ENCODE data around the gene NLRP4. TPM values are rescaled to one million over a fixed set of nuclear protein-coding genes. Genes with fewer than 3 reads are reported as not detected.

The NLRP4 gene
- total and polyA plus RNA-seq, 2 of the 8 experiments (the other 6 are each of a cell fraction or from before 2014, with no cell fraction given) = not detected

GRCh38 chr19:55802281-55802680 lies 34.1 kb upstream of the NLRP4 start:
- H2BK15ac ChIP-seq (ENCODE audit: low read length) = no peak overlapping the region
- ChIA-PET CTCF (ENCODE audit: partially characterized antibody) (no interaction called here), POLR2A (ENCODE audit: partially characterized antibody) (no interaction called here)
- FAIRE-seq (no peak), DNase-seq (ENCODE audit: low read depth in 1 of 2, low spot score in 2 of 2) (no peak)
- H3K9me3 ChIP-seq (ENCODE audit: insufficient read depth in 2 of 2, low read depth in 1 of 2, low read length in 1 of 2) = peaks cover 70 to 82% of the 10 kb centered on the region in 2 experiments
- H2AK5ac ChIP-seq (ENCODE audit: low read depth, low read length) = no peak overlapping the region
- no peak overlapping the region for H2BK120ac ChIP-seq (replicated peaks; ENCODE audit: low read depth, low read length)
- no peak overlapping the region for H4K5ac ChIP-seq (ENCODE audit: insufficient read length, low read depth, low read length)
- WGBS, 2 experiments (ENCODE audit: extremely low coverage in 1 of 2, insufficient coverage in 1 of 2, insufficient read length in 1 of 2, insufficient replicate concordance in 2 of 2, low coverage in 1 of 2, low lambda C conversion rate in 2 of 2, missing lambda C conversion rate in 1 of 2) = 75% methylated on average over 2 of the region's 2 CpGs; no CpG with 5 or more reads in 1 of the 2 experiments
- no peak overlapping the region for H2BK12ac ChIP-seq (ENCODE audit: low read depth, low read length)
- H3K36me3 ChIP-seq (ENCODE audit: control insufficient read depth in 2 of 4, insufficient read depth in 4 of 4, low read length in 3 of 4) = no peaks in the 10 kb centered on the region
- peaks cover 0 to 1% (median 0%) of the 10 kb centered on the region in 4 experiments; a peak in 1 of 7 replicates for H3K27me3 ChIP-seq (replicated peaks in 1 of 4; ENCODE audit: control insufficient read depth in 3 of 4, extremely low read depth in 1 of 4, insufficient read depth in 3 of 4, low read length in 3 of 4)
- no peak overlapping the region for H3K4me3 ChIP-seq (ENCODE audit: extremely low read depth in 1 of 4, insufficient read depth in 2 of 4, low read depth in 3 of 4, low read length in 4 of 4)
- no peaks in the 10 kb centered on the region for H4K20me1 ChIP-seq (replicated peaks in 1 of 2; ENCODE audit: control insufficient read depth in 1 of 2, insufficient read depth in 2 of 2, low read length in 2 of 2)
- H3K56ac ChIP-seq (replicated peaks; ENCODE audit: insufficient read length, low read depth, low read length) = no peak overlapping the region
- no peak overlapping the region for H2AFZ ChIP-seq (ENCODE audit: low read length)
- H4K91ac ChIP-seq (replicated peaks; ENCODE audit: insufficient read length, low read length) = no peak overlapping the region
- H3K4me1 ChIP-seq (replicated peaks in 1 of 4; ENCODE audit: control insufficient read depth in 3 of 4, insufficient read depth in 4 of 4, low read length in 3 of 4) = no peaks in the 10 kb centered on the region
- H3K9ac ChIP-seq (replicated peaks in 1 of 4; ENCODE audit: extremely low read depth in 1 of 4, low read depth in 3 of 4, low read length in 3 of 4) = no peak overlapping the region
- no peaks in the 10 kb centered on the region for H3K79me2 ChIP-seq (ENCODE audit: control insufficient read depth in 1 of 2, insufficient read depth in 2 of 2, low read length in 2 of 2)
- H2BK20ac ChIP-seq (ENCODE audit: low read length) = no peak overlapping the region
- no peaks in the 10 kb centered on the region for H3K23me2 ChIP-seq (ENCODE audit: low read depth, low read length)
- no peak overlapping the region for H3K23ac ChIP-seq (ENCODE audit: insufficient read length)
- TF ChIP-seq TCF12 (IDR thresholded peaks at IDR 0.05; ENCODE audit: low read depth, low read length) = no peak
- no peak for TF ChIP-seq TAF7 (optimal IDR thresholded peaks at IDR 0.05; ENCODE audit: borderline replicate concordance, low read depth, low read length)
- TF ChIP-seq NANOG (IDR thresholded peaks at IDR 0.05; ENCODE audit: insufficient read depth, low read depth, low read length, poor library complexity, severe bottlenecking) = no peak
- TF ChIP-seq SIX5 (IDR thresholded peaks at IDR 0.05; ENCODE audit: low read depth, low read length) = no peak
- no peak for TF ChIP-seq FOSL1 (IDR thresholded peaks at IDR 0.05; ENCODE audit: insufficient read depth, low read depth, low read length)
- no peak for TF ChIP-seq CHD1 (IDR thresholded peaks at IDR 0.05; ENCODE audit: low read depth, low read length)
- no peak for TF ChIP-seq CREB1 (IDR thresholded peaks at IDR 0.05)
- TF ChIP-seq TEAD4 (IDR thresholded peaks at IDR 0.05; ENCODE audit: low read depth, low read length) = no peak
- no peak for TF ChIP-seq E2F6 (IDR thresholded peaks at IDR 0.05)
- no peak for TF ChIP-seq CBX5 (IDR thresholded peaks at IDR 0.05; ENCODE audit: low read depth, low read length)
- TF ChIP-seq SIN3A (conservative IDR thresholded peaks at IDR 0.05 in 1 of 2, IDR thresholded peaks at IDR 0.05 in 1 of 2; ENCODE audit: low read depth in 1 of 2, low read length in 2 of 2) = no peak
- no peak for TF ChIP-seq SIRT6 (IDR thresholded peaks at IDR 0.05; ENCODE audit: low read length)
- no peak for TF ChIP-seq PHF8 (conservative IDR thresholded peaks at IDR 0.05; ENCODE audit: low read depth, low read length)
- no peak for TF ChIP-seq SRF (IDR thresholded peaks at IDR 0.05; ENCODE audit: low read depth, low read length)
- no peak overlapping the region for H2BK5ac ChIP-seq (ENCODE audit: low read depth, low read length)
- no peak overlapping the region for H4K8ac ChIP-seq (ENCODE audit: extremely low read depth, insufficient read depth, low read length)
- H3K4ac ChIP-seq (replicated peaks; ENCODE audit: insufficient read length, low read depth, low read length) = no peak overlapping the region
- no peak overlapping the region for H3K18ac ChIP-seq (ENCODE audit: extremely low read depth, low read length)
- H3K4me2 ChIP-seq (ENCODE audit: insufficient read depth in 1 of 2, low read depth in 2 of 2, low read length in 2 of 2) = no peak overlapping the region
- no peaks in the 10 kb centered on the region for H3K79me1 ChIP-seq (ENCODE audit: low read depth, low read length)
- H3K27ac ChIP-seq (ENCODE audit: low read depth, low read length) = no peak overlapping the region
- H3K14ac ChIP-seq (ENCODE audit: insufficient read length) = no peak overlapping the region

Measured in H1 (cell line).